ENCODE measurements around the gene NACC1.

The NACC1 gene

GRCh38 chr19:13117772-13118423 is at the start of gene NACC1:
NACC1 (plus strand) TSS chr19:13118264; CDS start chr19:13135208, 16,944 bp downstream.
- peak; percentile 97 for DNase-seq

- DNase-seq: no peak
Measured at GRCh38 chr19:13069415-13070359, 48.4 kb upstream of the NACC1 start.

- no peak for DNase-seq
Measured at GRCh38 chr19:13070425-13071140, 47.5 kb upstream of the NACC1 start.

GRCh38 chr19:13071444-13072187 is 46.4 kb upstream of the NACC1 start:
- DNase-seq: no peak

GRCh38 chr19:13072188-13072908 is 45.7 kb upstream of the NACC1 start:
- DNase-seq: no peak

GRCh38 chr19:13073263-13073662 is 44.8 kb upstream of the NACC1 start:
- no peak for DNase-seq

GRCh38 chr19:13074378-13074777 is 43.7 kb upstream of the NACC1 start:
- DNase-seq: no peak

- DNase-seq: no peak
Measured at GRCh38 chr19:13076320-13076719, 41.7 kb upstream of the NACC1 start.

- no peak for DNase-seq
Measured at GRCh38 chr19:13076787-13077186, 41.3 kb upstream of the NACC1 start.

GRCh38 chr19:13077240-13077639 is 40.8 kb upstream of the NACC1 start:
- no peak for DNase-seq

GRCh38 chr19:13078381-13078780 is 39.7 kb upstream of the NACC1 start:
- DNase-seq: no peak

GRCh38 chr19:13078897-13079541 is 39.0 kb upstream of the NACC1 start:
- DNase-seq: no peak

- DNase-seq: no peak
Measured at GRCh38 chr19:13079542-13079986, 38.5 kb upstream of the NACC1 start.

- peak; percentile 85 for DNase-seq
Measured at GRCh38 chr19:13082192-13083007, 35.7 kb upstream of the NACC1 start.

- DNase-seq: no peak
Measured at GRCh38 chr19:13083008-13083404, 35.1 kb upstream of the NACC1 start.

GRCh38 chr19:13083627-13084026 is 34.4 kb upstream of the NACC1 start:
- no peak for DNase-seq

- no peak for DNase-seq
Measured at GRCh38 chr19:13085666-13086065, 32.4 kb upstream of the NACC1 start.

GRCh38 chr19:13086341-13086740 is 31.7 kb upstream of the NACC1 start:
- no peak for DNase-seq

GRCh38 chr19:13087295-13087694 is 30.8 kb upstream of the NACC1 start:
- no peak for DNase-seq

GRCh38 chr19:13087795-13088537 is 30.1 kb upstream of the NACC1 start:
- no peak for DNase-seq

All from 8988T (cell line).